HepG2 (cell line): ENCODE data around the gene POLR3GL. TPM values are rescaled to one million over a fixed set of nuclear protein-coding genes. Genes with fewer than 3 reads are reported as not detected.

ENCODE experiments used
- HHEX ChIP-seq: IDR thresholded peaks from 2 replicates; pipeline ENCODE4 v1.6.1; 2016; ENCODE audit warnings: control low read depth
- JUND ChIP-seq: sonication (generic); formaldehyde crosslinking; IDR thresholded peaks from 2 replicates; pipeline ENCODE4 v1.8.0; 2022; ENCODE audit warnings: mild to moderate bottlenecking, missing genetic modification reagents
- KDM5A ChIP-seq: fragments of 200-600 bp; sonication (generic); IDR thresholded peaks from 2 replicates; pipeline ENCODE4 v1.7.0; 2018; ENCODE audit warnings: antibody characterized with exemption, mild to moderate bottlenecking, low read length, borderline replicate concordance
- MAFK ChIP-seq, 2 experiments: IDR thresholded peaks in 1 of 2; conservative IDR thresholded peaks in 1 of 2; 2 replicates each; pipeline ENCODE4 v1.6.1; 2011; ENCODE audit warnings: improper control_type of control experiment in 2 of 2, low read length in 2 of 2
- MTF2 ChIP-seq: sonication (generic); formaldehyde crosslinking; IDR thresholded peaks from 2 replicates; pipeline ENCODE4 v1.5.0; 2020; ENCODE audit warnings: missing genetic modification reagents, borderline replicate concordance
- PHF20 ChIP-seq: sonication (generic); formaldehyde crosslinking; IDR thresholded peaks from 2 replicates; pipeline ENCODE4 v1.5.0; 2020; ENCODE audit warnings: mild to moderate bottlenecking, missing genetic modification reagents
- RBAK ChIP-seq: sonication (generic); formaldehyde crosslinking; IDR thresholded peaks from 2 replicates; pipeline ENCODE4 v1.5.1; 2020; ENCODE audit warnings: mild to moderate bottlenecking, missing genetic modification reagents
- RXRA ChIP-seq: sonication (generic); formaldehyde crosslinking; IDR thresholded peaks from 2 replicates; pipeline ENCODE4 v1.5.1; 2020; ENCODE audit warnings: missing genetic modification reagents
- SMAD9 ChIP-seq: sonication (generic); formaldehyde crosslinking; IDR thresholded peaks from 2 replicates; pipeline ENCODE4 v1.5.1; 2020; ENCODE audit warnings: mild to moderate bottlenecking, missing genetic modification reagents
- SRSF4 ChIP-seq: fragments of 200-400 bp; formaldehyde crosslinking; IDR thresholded peaks from one replicate; pipeline ENCODE4 v1.6.1; 2018; ENCODE audit warnings: mild to moderate bottlenecking, low read depth, low read length, moderate library complexity; ENCODE audit not compliant: poor library complexity, severe bottlenecking
- ZMYM4 ChIP-seq: sonication (generic); formaldehyde crosslinking; IDR thresholded peaks from 2 replicates; pipeline ENCODE4 v1.8.1; 2023; ENCODE audit warnings: mild to moderate bottlenecking, missing genetic modification reagents
- ZNF44 ChIP-seq: sonication (generic); formaldehyde crosslinking; IDR thresholded peaks from 2 replicates; pipeline ENCODE4 v1.5.1; 2020; ENCODE audit warnings: mild to moderate bottlenecking, missing genetic modification reagents
- ZNF577 ChIP-seq: sonication (generic); formaldehyde crosslinking; IDR thresholded peaks from 2 replicates; pipeline ENCODE4 v1.4.0; 2020; ENCODE audit warnings: mild to moderate bottlenecking, low read depth, missing genetic modification reagents, borderline replicate concordance
- ZNF83 ChIP-seq: sonication (generic); formaldehyde crosslinking; IDR thresholded peaks from 2 replicates; pipeline ENCODE4 v1.4.0; 2020; ENCODE audit warnings: missing genetic modification reagents, mild to moderate bottlenecking, borderline replicate concordance
- polyA plus RNA-seq, 8 experiments: library from polyadenylated mRNA; depleted of rRNA in 3 of 8; stranded (reverse) in 7 of 8; unstranded in 1 of 8; fragments of >200 nt; fragmentation: Illumina TruSeq in 4 of 8; extraction: Trizol in 4 of 8; gene quantifications; 2 replicates each; pipeline versions ENCODE4 v1.2.1 to v1.2.3, GENCODE V29; 2011 to 2016; ENCODE audit warnings: low read depth in 4 of 8, missing spikeins in 1 of 8, mixed read lengths in 1 of 8; ENCODE audit not compliant: insufficient read depth in 1 of 8
- total RNA-seq, 5 experiments: library from RNA; depleted of rRNA; stranded (reverse); fragments of >200 nt; fragmentation: Illumina TruSeq; extraction: Trizol; gene quantifications; 2 replicates each; pipeline ENCODE4 v1.2.3, GENCODE V29; 2016; ENCODE audit warnings: low read depth in 1 of 5
- TF ChIP-seq, protein P1 (sequence below): sonication (generic); formaldehyde crosslinking; IDR thresholded peaks from 2 replicates; pipeline ENCODE4 v1.5.1; 2020; ENCODE audit warnings: mild to moderate bottlenecking, missing genetic modification reagents, borderline replicate concordance
- TF ChIP-seq, protein P2 (sequence below), 2 experiments: fragments of 450-650 bp in 1 of 2; sonication (generic) in 1 of 2; formaldehyde crosslinking in 1 of 2; IDR thresholded peaks; 2 replicates each; pipeline versions ENCODE4 v1.6.1 to v1.8.0; 2016 to 2022; ENCODE audit warnings: antibody characterized with exemption in 1 of 2, mild to moderate bottlenecking in 1 of 2, missing genetic modification reagents in 1 of 2

Gene POLR3GL
- total and polyA plus RNA-seq, 2 of the 13 experiments (the other 11 are each of a cell fraction or from before 2014, with no cell fraction given) = 11.5 to 12.4 TPM

DNA sequence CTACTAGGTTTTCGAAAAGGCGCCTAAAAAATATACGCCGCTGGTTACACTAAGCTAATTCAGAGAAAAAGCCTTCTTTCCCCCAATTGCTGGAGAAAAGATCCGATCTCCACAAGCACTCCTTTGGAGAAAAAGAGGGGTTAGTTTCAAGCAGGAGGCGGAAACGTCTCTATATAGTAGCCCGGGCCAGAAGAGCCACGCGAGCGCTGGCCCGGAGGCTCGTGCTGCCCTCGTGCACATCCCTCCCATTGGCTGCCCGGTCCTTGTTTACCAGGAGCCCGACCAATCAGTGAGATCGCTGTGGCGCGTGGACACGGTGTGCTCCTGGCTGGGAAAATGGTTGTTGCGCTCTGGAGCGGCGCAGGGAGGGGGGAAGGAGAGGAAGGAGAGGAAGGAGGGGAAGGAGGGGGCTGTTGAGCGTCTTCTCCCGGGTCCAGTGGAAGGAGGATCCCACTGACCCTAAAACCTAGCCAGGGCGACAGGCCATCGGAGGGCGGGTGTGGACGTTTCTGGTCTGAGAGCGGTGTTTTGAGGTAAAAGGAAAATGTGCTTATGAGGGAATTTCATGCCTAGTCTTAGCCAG, 32.0 kb downstream of the POLR3GL start, which contains the start of gene TXNIP (continued):
- TF ChIP-seq HHEX (CRISPR knock-in tag) = peak; percentile 26; the same call in 1 of the 2 replicates
- 0 out of 2 replicates have a peak, but pooled peaks have one; percentile 40 for TF ChIP-seq RBAK (CRISPR knock-in tag)
- TF ChIP-seq ZNF83 = no peak
- TF ChIP-seq MAFK (conservative IDR thresholded peaks at IDR 0.05 in 1 of 2, IDR thresholded peaks at IDR 0.05 in 1 of 2; ENCODE audit: low read length in 2 of 2) = peak; percentile 26 to 49; a peak in 2 of 4 replicates
- TF ChIP-seq PHF20 = 0 out of 2 replicates have a peak, but pooled peaks have one; percentile 36
- TF ChIP-seq KDM5A = no peak
- TF ChIP-seq ZMYM4 (CRISPR knock-in tag) = peak; percentile 98
- TF ChIP-seq ZNF577 (CRISPR knock-in tag) = 0 out of 2 replicates have a peak, but pooled peaks have one; percentile 20
- TF ChIP-seq ZNF44 (CRISPR knock-in tag) = peak; percentile 26; the same call in 1 of the 2 replicates
- TF ChIP-seq, protein P1, sequence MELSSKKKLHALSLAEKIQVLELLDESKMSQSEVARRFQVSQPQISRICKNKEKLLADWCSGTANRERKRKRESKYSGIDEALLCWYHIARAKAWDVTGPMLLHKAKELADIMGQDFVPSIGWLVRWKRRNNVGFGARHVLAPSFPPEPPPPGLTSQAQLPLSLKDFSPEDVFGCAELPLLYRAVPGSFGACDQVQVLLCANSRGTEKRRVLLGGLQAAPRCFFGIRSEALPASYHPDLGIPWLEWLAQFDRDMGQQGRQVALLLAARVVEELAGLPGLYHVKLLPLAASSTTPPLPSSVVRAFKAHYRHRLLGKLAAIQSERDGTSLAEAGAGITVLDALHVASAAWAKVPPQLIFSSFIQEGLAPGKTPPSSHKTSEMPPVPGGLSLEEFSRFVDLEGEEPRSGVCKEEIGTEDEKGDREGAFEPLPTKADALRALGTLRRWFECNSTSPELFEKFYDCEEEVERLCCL (CRISPR knock-in tag) = 0 out of 2 replicates have a peak, but pooled peaks have one; percentile 52
- TF ChIP-seq JUND (CRISPR knock-in tag) = no peak; the same call in 1 of the 2 replicates
- TF ChIP-seq SRSF4 = no peak
- TF ChIP-seq, protein P2, sequence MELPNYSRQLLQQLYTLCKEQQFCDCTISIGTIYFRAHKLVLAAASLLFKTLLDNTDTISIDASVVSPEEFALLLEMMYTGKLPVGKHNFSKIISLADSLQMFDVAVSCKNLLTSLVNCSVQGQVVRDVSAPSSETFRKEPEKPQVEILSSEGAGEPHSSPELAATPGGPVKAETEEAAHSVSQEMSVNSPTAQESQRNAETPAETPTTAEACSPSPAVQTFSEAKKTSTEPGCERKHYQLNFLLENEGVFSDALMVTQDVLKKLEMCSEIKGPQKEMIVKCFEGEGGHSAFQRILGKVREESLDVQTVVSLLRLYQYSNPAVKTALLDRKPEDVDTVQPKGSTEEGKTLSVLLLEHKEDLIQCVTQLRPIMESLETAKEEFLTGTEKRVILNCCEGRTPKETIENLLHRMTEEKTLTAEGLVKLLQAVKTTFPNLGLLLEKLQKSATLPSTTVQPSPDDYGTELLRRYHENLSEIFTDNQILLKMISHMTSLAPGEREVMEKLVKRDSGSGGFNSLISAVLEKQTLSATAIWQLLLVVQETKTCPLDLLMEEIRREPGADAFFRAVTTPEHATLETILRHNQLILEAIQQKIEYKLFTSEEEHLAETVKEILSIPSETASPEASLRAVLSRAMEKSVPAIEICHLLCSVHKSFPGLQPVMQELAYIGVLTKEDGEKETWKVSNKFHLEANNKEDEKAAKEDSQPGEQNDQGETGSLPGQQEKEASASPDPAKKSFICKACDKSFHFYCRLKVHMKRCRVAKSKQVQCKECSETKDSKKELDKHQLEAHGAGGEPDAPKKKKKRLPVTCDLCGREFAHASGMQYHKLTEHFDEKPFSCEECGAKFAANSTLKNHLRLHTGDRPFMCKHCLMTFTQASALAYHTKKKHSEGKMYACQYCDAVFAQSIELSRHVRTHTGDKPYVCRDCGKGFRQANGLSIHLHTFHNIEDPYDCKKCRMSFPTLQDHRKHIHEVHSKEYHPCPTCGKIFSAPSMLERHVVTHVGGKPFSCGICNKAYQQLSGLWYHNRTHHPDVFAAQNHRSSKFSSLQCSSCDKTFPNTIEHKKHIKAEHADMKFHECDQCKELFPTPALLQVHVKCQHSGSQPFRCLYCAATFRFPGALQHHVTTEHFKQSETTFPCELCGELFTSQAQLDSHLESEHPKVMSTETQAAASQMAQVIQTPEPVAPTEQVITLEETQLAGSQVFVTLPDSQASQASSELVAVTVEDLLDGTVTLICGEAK (IDR thresholded peaks at IDR 0.05) = no peak
- TF ChIP-seq, protein P2 (CRISPR knock-in tag; IDR thresholded peaks at IDR 0.05) = peak; percentile 57; the same call in 1 of the 2 replicates
- TF ChIP-seq MTF2 (CRISPR knock-in tag) = no peak
- peak; percentile 82 for TF ChIP-seq RXRA
- peak; percentile 33; the same call in 1 of the 2 replicates for TF ChIP-seq SMAD9 (CRISPR knock-in tag)
